Activated T-helper 1 cell treated with anti-CD3 and anti-CD28 coated beads, Interleukin-2, amount 50 U/mL, for 16 hours (primary cell): ENCODE data around the gene MED19.
"Not testable (repeated sequence)": the region's sequence is repeated elsewhere in the genome, so short reads cannot be mapped to it uniquely, and the experiment has no call there.

Experiments used
- DNase-seq, 2 donors: peaks; one replicate each; pipeline ENCODE4 v3.0.0-alpha.2; 2020; ENCODE audit warnings: low read depth in 1 of 2, low spot score in 1 of 2

The MED19 gene

GRCh38 chr11:57711414-57712255 is at the start of gene MED19:
Gene MED19 (minus strand): TSS chr11:57712215. CDS start chr11:57712179, 36 bp downstream.
- DNase-seq, result peak; percentile 50 to 70

- no peak for DNase-seq
Measured at GRCh38 chr11:57758174-57758573, 46.2 kb upstream of the MED19 start.

GRCh38 chr11:57752954-57753353 is 40.9 kb upstream of the MED19 start:
- DNase-seq, result no peak

GRCh38 chr11:57751676-57752253 is 39.8 kb upstream of the MED19 start, which contains the start of gene BTBD18:
Gene BTBD18 (minus strand): TSS chr11:57751819. CDS start chr11:57751188, 631 bp downstream.
- DNase-seq, result no peak

GRCh38 chr11:57751176-57751575 is 39.2 kb upstream of the MED19 start:
- DNase-seq, result no peak

- no peak for DNase-seq
Measured at GRCh38 chr11:57746920-57747319, 34.9 kb upstream of the MED19 start.

GRCh38 chr11:57745206-57745605 is 33.2 kb upstream of the MED19 start:
- DNase-seq, result no peak

GRCh38 chr11:57744357-57744756 is 32.3 kb upstream of the MED19 start:
- DNase-seq, result no peak

GRCh38 chr11:57742087-57742452 is 30.1 kb upstream of the MED19 start:
- DNase-seq, result no peak

- DNase-seq, result peak; percentile 82 to 90
Measured at GRCh38 chr11:57741132-57742086, 29.4 kb upstream of the MED19 start, which contains the start of gene SELENOH. Gene SELENOH (plus strand): TSS chr11:57741491. CDS start chr11:57741596, 105 bp downstream.

GRCh38 chr11:57735619-57736298 is 23.7 kb upstream of the MED19 start:
- DNase-seq, result no peak

- no peak for DNase-seq
Measured at GRCh38 chr11:57732661-57733060, 20.6 kb upstream of the MED19 start.

- no peak for DNase-seq
Measured at GRCh38 chr11:57729479-57729878, 17.5 kb upstream of the MED19 start.

GRCh38 chr11:57728829-57729228 is 16.8 kb upstream of the MED19 start:
- DNase-seq, result no peak

GRCh38 chr11:57727185-57727584 is 15.2 kb upstream of the MED19 start:
- DNase-seq, result no peak

GRCh38 chr11:57716726-57717125 is 4.7 kb upstream of the MED19 start:
- not testable (repeated sequence) for DNase-seq

GRCh38 chr11:57713835-57714234 is 1.8 kb upstream of the MED19 start:
- DNase-seq, result no peak

- peak; percentile 76 to 84 for DNase-seq
Measured at GRCh38 chr11:57712256-57713150, 488 bp upstream of the MED19 start, which contains the start of gene TMX2. Gene TMX2 (plus strand): TSS chr11:57712593. CDS start chr11:57712619, 26 bp downstream.

- no peak for DNase-seq
Measured at GRCh38 chr11:57709802-57710367, 2.1 kb downstream of the MED19 start.
